CD14-positive monocyte (primary cell): Measurements from ENCODE around the gene EYS. TPM values are rescaled to one million over a fixed set of nuclear protein-coding genes. Genes with fewer than 3 reads are reported as not detected.

Source experiments
- DNase-seq, 3 donors: peaks; one replicate each; pipeline ENCODE4 v3.0.0-alpha.2; 2011 to 2022
- H2AFZ ChIP-seq: 2 replicates; pipeline ENCODE4 v1.6.0; 2012; ENCODE audit warnings: mild to moderate bottlenecking, low read depth, low read length, inconsistent platforms; ENCODE audit not compliant: insufficient read depth, poor library complexity, severe bottlenecking
- H3K27ac ChIP-seq, 2 donors: 1 replicate in 1 of 2; 2 replicates in 1 of 2; pipeline ENCODE4 v1.5.1; 2012 to 2013; ENCODE audit warnings: low read length in 2 of 2, control low read depth in 1 of 2, inconsistent platforms in 1 of 2, low read depth in 1 of 2, mild to moderate bottlenecking in 1 of 2
- H3K27me3 ChIP-seq, 2 donors: one replicate each; pipeline versions ENCODE4 v1.6.0 to v1.6.1; 2011 to 2013; ENCODE audit warnings: low read length in 2 of 2; ENCODE audit not compliant: control insufficient read depth in 2 of 2, insufficient read depth in 2 of 2
- H3K36me3 ChIP-seq, 2 donors: replicated peaks in 1 of 2; 1 replicate in 1 of 2; 2 replicates in 1 of 2; pipeline versions ENCODE4 v1.5.1 to v1.6.1; 2012 to 2013; ENCODE audit warnings: low read length in 2 of 2, control low read depth in 1 of 2, inconsistent platforms in 1 of 2, mild to moderate bottlenecking in 1 of 2; ENCODE audit not compliant: insufficient read depth in 2 of 2, control insufficient read depth in 1 of 2
- H3K4me1 ChIP-seq, 2 donors: 1 replicate in 1 of 2; 2 replicates in 1 of 2; pipeline versions ENCODE4 v1.5.1 to v1.6.1; 2012 to 2013; ENCODE audit warnings: low read length in 2 of 2, control low read depth in 1 of 2, inconsistent platforms in 1 of 2, mild to moderate bottlenecking in 1 of 2, moderate library complexity in 1 of 2; ENCODE audit not compliant: insufficient read depth in 2 of 2, control insufficient read depth in 1 of 2
- H3K4me2 ChIP-seq: replicated peaks from 2 replicates; pipeline ENCODE3; 2012; ENCODE audit warnings: low read length, moderate library complexity, mild to moderate bottlenecking; ENCODE audit not compliant: poor library complexity, severe bottlenecking; ENCODE audit errors: extremely low read depth
- H3K4me3 ChIP-seq, 3 experiments: fragments of 200-600 bp in 1 of 3; sonication (generic) in 1 of 3; replicated peaks in 1 of 3; 1 replicate in 2 of 3; 2 replicates in 1 of 3; pipeline ENCODE4 v1.5.1; 2011 to 2013; ENCODE audit warnings: low read length in 3 of 3, mild to moderate bottlenecking in 3 of 3, control low read depth in 2 of 3, low read depth in 2 of 3, inconsistent platforms in 1 of 3, moderate library complexity in 1 of 3
- H3K79me2 ChIP-seq: 2 replicates; pipeline ENCODE4 v1.6.0; 2012; ENCODE audit warnings: mild to moderate bottlenecking, control low read depth, inconsistent platforms, low read length, moderate library complexity; ENCODE audit not compliant: insufficient read depth
- H3K9ac ChIP-seq: 2 replicates; pipeline ENCODE4 v1.6.0; 2017; ENCODE audit warnings: low read length, mild to moderate bottlenecking; ENCODE audit not compliant: insufficient read depth, poor library complexity, severe bottlenecking
- H3K9me3 ChIP-seq, 2 donors: replicated peaks in 1 of 2; 1 replicate in 1 of 2; 2 replicates in 1 of 2; pipeline versions ENCODE4 v1.5.1 to v1.6.1; 2012 to 2013; ENCODE audit warnings: low read length in 2 of 2, control low read depth in 1 of 2; ENCODE audit not compliant: control insufficient read depth in 1 of 2, insufficient read depth in 1 of 2
- H4K20me1 ChIP-seq: 2 replicates; pipeline ENCODE4 v1.6.0; 2012; ENCODE audit warnings: mild to moderate bottlenecking, low read length, control low read depth, moderate library complexity; ENCODE audit not compliant: insufficient read depth
- H3K27ac Mint-ChIP-seq, 7 donors: one replicate each; pipeline ENCODE4 v1.8.0; 2020; ENCODE audit warnings: mild to moderate bottlenecking in 7 of 7, mixed read lengths in 7 of 7, moderate library complexity in 6 of 7, inconsistent platforms in 2 of 7
- H3K27me3 Mint-ChIP-seq, 3 donors: one replicate each; pipeline ENCODE4 v1.8.0; 2021 to 2022; ENCODE audit warnings: low read depth in 3 of 3, mild to moderate bottlenecking in 3 of 3, mixed read lengths in 3 of 3, moderate library complexity in 3 of 3, inconsistent platforms in 1 of 3
- H3K36me3 Mint-ChIP-seq, 2 donors: one replicate each; pipeline ENCODE4 v1.8.0; 2020; ENCODE audit warnings: mixed read lengths in 2 of 2, inconsistent platforms in 1 of 2, mild to moderate bottlenecking in 1 of 2
- H3K4me1 Mint-ChIP-seq: one replicate; pipeline ENCODE4 v1.8.0; 2020; ENCODE audit warnings: mild to moderate bottlenecking, mixed read lengths
- H3K4me3 Mint-ChIP-seq, 2 donors: one replicate each; pipeline ENCODE4 v1.8.0; 2020; ENCODE audit warnings: mild to moderate bottlenecking in 2 of 2, mixed read lengths in 2 of 2, moderate library complexity in 1 of 2
- H3K9me3 Mint-ChIP-seq, 7 donors: one replicate each; pipeline ENCODE4 v1.8.0; 2020 to 2022; ENCODE audit warnings: mixed read lengths in 7 of 7, mild to moderate bottlenecking in 6 of 7, moderate library complexity in 6 of 7, inconsistent platforms in 2 of 7
- CTCF ChIP-seq: fragments of 200-600 bp; IDR thresholded peaks from one replicate; pipeline ENCODE4 v1.8.0; 2022; ENCODE audit warnings: antibody characterized with exemption, mild to moderate bottlenecking
- WGBS: methylation state at CpG from one replicate; pipeline ENCODE4 v1.1.5; 2013; ENCODE audit warnings: missing lambda C conversion rate; ENCODE audit not compliant: insufficient coverage; 5-methylcytosine and 5-hydroxymethylcytosine counted together
- intact Hi-C, 2 donors: fragments of 100-400 bp; cut with micrococcal nuclease; formaldehyde crosslinking; loops; one replicate each; pipeline versions ENCODE4 v1.15.0 to v1.15.1; 2023
- polyA plus RNA-seq, 3 donors: library from polyadenylated mRNA; depleted of rRNA in 1 of 3; unstranded in 2 of 3; stranded (reverse) in 1 of 3; fragments of 300-500 nt in 2 of 3; fragments of >200 nt in 1 of 3; fragmentation: Illumina TruSeq in 2 of 3; gene quantifications; 1 replicate in 2 of 3; 2 replicates in 1 of 3; pipeline ENCODE4 v1.2.3, GENCODE V29; 2012 to 2021

Gene EYS
- polyA plus RNA-seq, 3 donors: 0.01 to 0.03 TPM; not detected in 1

- peaks cover 40% of the 10 kb centered on the region for H3K4me1 Mint-ChIP-seq
- peaks cover 0 to 6% of the 10 kb centered on the region in 2 donors for H3K9me3 ChIP-seq
- WGBS: no CpG with 5 or more reads among the region's 1 CpG
These were observed 1887.2 kb downstream of the EYS start for GRCh38 chr6:63819831-63820230.

DNA sequence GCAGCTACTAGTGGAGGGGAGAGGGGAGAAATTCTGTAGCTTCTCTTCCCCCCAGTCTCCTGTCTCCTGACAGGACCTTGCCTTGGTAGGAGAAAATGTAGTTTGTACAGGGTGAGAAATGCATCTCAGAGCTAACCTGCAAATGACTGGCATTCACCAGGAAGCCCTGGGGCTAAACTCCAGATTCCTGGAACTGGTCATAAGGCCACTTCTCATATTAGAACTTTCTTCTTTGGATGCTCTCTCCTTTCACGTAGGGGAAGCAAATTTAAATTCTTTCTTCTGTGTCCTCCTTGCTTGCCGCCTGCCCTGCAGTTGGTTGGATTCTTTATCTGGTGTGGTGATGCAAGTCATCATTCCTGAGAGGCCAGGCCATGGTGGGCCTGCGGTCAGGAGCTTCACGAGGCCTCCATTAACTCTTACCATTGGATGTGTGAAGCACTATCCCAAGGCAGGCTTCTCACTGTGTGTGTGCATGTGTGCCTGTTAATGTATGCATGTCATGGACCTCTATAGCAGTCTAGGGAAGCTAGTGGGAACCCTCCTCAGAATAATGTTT, 1889.5 kb downstream of the EYS start:
- WGBS: no CpG with 5 or more reads among the region's 4 CpGs
- H3K9me3 ChIP-seq: no peaks in the 10 kb centered on the region

More at GRCh38 chr6:63819831-63820230, 1887.2 kb downstream of the EYS start:
- Mint-ChIP-seq H3K9me3 (peaks cover 0 to 5% (median 2%) of the 10 kb centered on the region in 7 donors), H3K27ac (peak overlapping the region; percentile 35 to 89 (median 82)), H3K4me3 (no peak overlapping the region), H3K27me3 (no peaks in the 10 kb centered on the region), H3K36me3 (peaks cover 0 to 5% of the 10 kb centered on the region in 2 donors)
- Histone ChIP-seq H3K9ac (no peak overlapping the region), H3K79me2 (no peaks in the 10 kb centered on the region), H3K36me3 (no peaks in the 10 kb centered on the region), H3K27me3 (no peaks in the 10 kb centered on the region), H3K27ac (peak overlapping the region in 1 of 2 donors; percentile 78), H2AFZ (peak overlapping the region; percentile 36), H4K20me1 (no peaks in the 10 kb centered on the region), H3K4me2 (peak overlapping the region; percentile 22), H3K4me1 (peaks cover 25 to 30% of the 10 kb centered on the region in 2 donors), H3K4me3 (no peak overlapping the region)
- no peak for TF ChIP-seq CTCF
- intact Hi-C loops: loop anchor here in 1 of 2 donors (10.0 kb wide), 1 partner anchor 475 kb away; no protein-coding TSS in a partner anchor
- DNase-seq: peak; percentile 61 to 83 (median 75)

More for the DNA sequence above, 1889.5 kb downstream of the EYS start:
- no peak for TF ChIP-seq CTCF
- Histone ChIP-seq H3K27ac (peak overlapping the region; percentile 23 to 27), H3K4me3 (no peak overlapping the region), H3K79me2 (no peaks in the 10 kb centered on the region), H3K36me3 (no peaks in the 10 kb centered on the region), H3K4me2 (no peak overlapping the region), H4K20me1 (no peaks in the 10 kb centered on the region), H3K4me1 (peaks cover 25 to 30% of the 10 kb centered on the region in 2 donors), H2AFZ (peak overlapping the region; percentile 15), H3K9ac (no peak overlapping the region), H3K27me3 (no peaks in the 10 kb centered on the region)
- Mint-ChIP-seq H3K4me3 (no peak overlapping the region), H3K4me1 (peaks cover 40% of the 10 kb centered on the region), H3K9me3 (no peaks in the 10 kb centered on the region), H3K27me3 (no peaks in the 10 kb centered on the region), H3K36me3 (peaks cover 0 to 5% of the 10 kb centered on the region in 2 donors), H3K27ac (peak overlapping the region in 4 of 7 donors; percentile 18 to 70 (median 33))
- intact Hi-C loops: loop anchor here in 1 of 2 donors (10.0 kb wide), 1 partner anchor 473 kb away; no protein-coding TSS in a partner anchor
- no peak for DNase-seq
